AG04450 (cell line): Measurements from ENCODE around the gene ORC4. TPM values are rescaled to one million over a fixed set of nuclear protein-coding genes. Genes with fewer than 3 reads are reported as not detected.

Experiments used
- CTCF ChIA-PET: fragments of 300-600, 350-600 bp; formaldehyde crosslinking; extraction: SDS; loops from one replicate; lab custom pipeline; 2022; ENCODE audit warnings: antibody characterized with exemption, inconsistent platforms; lab: Charles Lee
- POLR2A ChIA-PET: fragments of 350-600 bp; formaldehyde crosslinking; extraction: SDS; loops from one replicate; lab custom pipeline; 2021; ENCODE audit warnings: antibody characterized with exemption, inconsistent platforms; lab: Yijun Ruan, JAX
- DNase-seq: peaks from one replicate; pipeline ENCODE4 v3.0.0-alpha.2; 2011; ENCODE audit warnings: low read depth, low spot score
- H3K27ac ChIP-seq: one replicate; pipeline ENCODE4 v1.5.1; 2012; ENCODE audit warnings: low read depth, low read length, control low read depth
- H3K27me3 ChIP-seq: one replicate; pipeline ENCODE4 v1.6.0; 2012; ENCODE audit warnings: low read length; ENCODE audit not compliant: control insufficient read depth, insufficient read depth
- H3K4me3 ChIP-seq: 2 replicates; pipeline ENCODE4 v1.5.1; 2011; ENCODE audit warnings: mild to moderate bottlenecking, low read depth, low read length, control low read depth
- H3K9me3 ChIP-seq: 2 replicates; pipeline ENCODE4 v1.5.1; 2012; ENCODE audit warnings: low read length; ENCODE audit not compliant: control insufficient read depth, insufficient read depth
- CTCF ChIP-seq: IDR thresholded peaks from 2 replicates; pipeline ENCODE4 v1.5.1; 2011; ENCODE audit warnings: low read depth, low read length, control low read depth, inconsistent platforms
- polyA plus RNA-seq: library from polyadenylated mRNA; depleted of rRNA; stranded (reverse); fragments of >200 nt; gene quantifications from 2 replicates; pipeline ENCODE4 v1.2.3, GENCODE V29; 2011

Gene ORC4
- polyA plus RNA-seq, 1 experiment, result 49.7 TPM

GRCh38 chr2:147916723-147917122 lies 103.8 kb downstream of the ORC4 start:
- ChIA-PET CTCF (interaction anchor here (1.8 kb wide), 1 partner anchor 834 kb away, joined by 8 read pairs; no protein-coding TSS in a partner anchor), POLR2A (no interaction called here)
- H3K9me3 ChIP-seq, result no peaks in the 10 kb centered on the region
- no peak for TF ChIP-seq CTCF
- no peak overlapping the region for H3K4me3 ChIP-seq
- H3K27ac ChIP-seq, result no peak overlapping the region
- no peak for DNase-seq
- H3K27me3 ChIP-seq, result no peaks in the 10 kb centered on the region

GRCh38 chr2:147916067-147916466 lies 104.5 kb downstream of the ORC4 start:
- Histone ChIP-seq H3K27ac (no peak overlapping the region), H3K9me3 (no peaks in the 10 kb centered on the region), H3K4me3 (no peak overlapping the region), H3K27me3 (no peaks in the 10 kb centered on the region)
- TF ChIP-seq CTCF, result no peak
- ChIA-PET POLR2A (interaction anchor here (0.5 kb wide), 1 partner anchor 105 kb away, joined by 4 read pairs; the partner anchor contains the start of genes MBD5 and ORC4), CTCF (interaction anchor here (1.8 kb wide), 1 partner anchor 833 kb away, joined by 8 read pairs; no protein-coding TSS in a partner anchor)
- no peak for DNase-seq

- ChIA-PET POLR2A (no interaction called here), CTCF (interaction anchor here (1.6 to 5.7 kb wide), 3 partner anchors 11 to 869 kb away, joined by 4 to 71 read pairs (median 50); no protein-coding TSS in a partner anchor)
- Histone ChIP-seq H3K27ac (no peak overlapping the region), H3K27me3 (no peaks in the 10 kb centered on the region), H3K4me3 (no peak overlapping the region), H3K9me3 (no peaks in the 10 kb centered on the region)
- TF ChIP-seq CTCF, result no peak
- no peak for DNase-seq
These were observed 106.6 kb downstream of the ORC4 start for GRCh38 chr2:147913701-147914480.

GRCh38 chr2:147910990-147911473 lies 109.5 kb downstream of the ORC4 start:
- Histone ChIP-seq H3K9me3 (no peaks in the 10 kb centered on the region), H3K27ac (no peak overlapping the region), H3K27me3 (no peaks in the 10 kb centered on the region), H3K4me3 (no peak overlapping the region)
- DNase-seq, result peak; percentile 46
- POLR2A ChIA-PET, result no interaction called here
- CTCF ChIA-PET, result interaction anchor here (0.6 to 5.7 kb wide), 23 partner anchors 8 to 1179 kb away, joined by 3 to 71 read pairs (median 4); no protein-coding TSS in a partner anchor
- peak; percentile 70 for TF ChIP-seq CTCF

- H3K27me3 ChIP-seq, result no peaks in the 10 kb centered on the region
- CTCF ChIA-PET, result interaction anchor here (0.6 to 5.7 kb wide), 9 partner anchors 8 to 1175 kb away, joined by 3 to 71 read pairs (median 5); no protein-coding TSS in a partner anchor
- H3K4me3 ChIP-seq, result no peak overlapping the region
- H3K27ac ChIP-seq, result no peak overlapping the region
- no peak for DNase-seq
- no peak for TF ChIP-seq CTCF
- no peaks in the 10 kb centered on the region for H3K9me3 ChIP-seq
- POLR2A ChIA-PET, result no interaction called here
These were observed 111.4 kb downstream of the ORC4 start for GRCh38 chr2:147909178-147909577.
